Smooth muscle cell (in vitro differentiated cells): ENCODE measurements around the gene UBE2O. TPM values are rescaled to one million over a fixed set of nuclear protein-coding genes. Genes with fewer than 3 reads are reported as not detected.

Source experiments
- DNase-seq: peaks from one replicate; lab custom pipeline; 2025; ENCODE audit not compliant: unreplicated experiment; lab: John Stamatoyannopoulos, UW
- H2AFZ ChIP-seq: fragments of 200-600 bp; sonication (generic); 2 replicates; pipeline ENCODE4 v1.6.0; 2016; ENCODE audit warnings: antibody characterized with exemption, low read depth, mild to moderate bottlenecking
- H3F3A ChIP-seq: fragments of 200-600 bp; sonication (generic); 2 replicates; pipeline ENCODE4 v1.6.0; 2017; ENCODE audit warnings: antibody characterized with exemption, low read depth
- H3K27ac ChIP-seq: fragments of 200-600 bp; sonication (generic); 2 replicates; pipeline ENCODE4 v1.5.1; 2016; ENCODE audit warnings: low read depth, mild to moderate bottlenecking
- H3K27me3 ChIP-seq: fragments of 200-600 bp; sonication (generic); 2 replicates; pipeline ENCODE4 v1.6.1; 2016; ENCODE audit warnings: low read depth, mild to moderate bottlenecking
- H3K36me3 ChIP-seq: fragments of 200-600 bp; sonication (generic); 2 replicates; pipeline ENCODE4 v1.5.1; 2016; ENCODE audit warnings: low read depth
- H3K4me1 ChIP-seq: fragments of 200-600 bp; sonication (generic); 2 replicates; pipeline ENCODE4 v1.5.1; 2016; ENCODE audit warnings: low read depth
- H3K4me2 ChIP-seq: fragments of 200-600 bp; sonication (generic); 2 replicates; pipeline ENCODE4 v1.6.0; 2016; ENCODE audit warnings: mild to moderate bottlenecking
- H3K4me3 ChIP-seq: fragments of 200-600 bp; sonication (generic); 2 replicates; pipeline ENCODE4 v1.5.1; 2016; ENCODE audit warnings: mild to moderate bottlenecking
- H3K79me2 ChIP-seq: fragments of 200-600 bp; sonication (generic); 2 replicates; pipeline ENCODE4 v1.6.0; 2016; ENCODE audit warnings: low read depth, mild to moderate bottlenecking
- H3K9ac ChIP-seq: fragments of 200-600 bp; sonication (generic); 2 replicates; pipeline ENCODE4 v1.6.0; 2016; ENCODE audit warnings: low read depth
- H3K9me3 ChIP-seq: fragments of 200-600 bp; sonication (generic); replicated peaks from 2 replicates; pipeline ENCODE4 v1.5.1; 2016; ENCODE audit warnings: low read depth
- H4K20me1 ChIP-seq: fragments of 200-600 bp; sonication (generic); 2 replicates; pipeline ENCODE4 v1.6.0; 2016; ENCODE audit warnings: low read depth
- CTCF ChIP-seq: fragments of 200-600 bp; sonication (generic); IDR thresholded peaks from 2 replicates; pipeline ENCODE4 v1.5.1; 2017; ENCODE audit warnings: borderline replicate concordance, mild to moderate bottlenecking, antibody characterized with exemption; ENCODE audit not compliant: insufficient read depth, poor library complexity, severe bottlenecking
- WGBS: methylation state at CpG from one replicate; pipeline ENCODE4 v1.1.7; 2016; ENCODE audit warnings: low lambda C conversion rate; 5-methylcytosine and 5-hydroxymethylcytosine counted together
- polyA plus RNA-seq: library from polyadenylated mRNA; unstranded; fragments of >200 nt; fragmentation: Nextera tagmentation; extraction: Ambion mirVana; gene quantifications from 2 replicates; pipeline ENCODE4 v1.2.1, GENCODE V29; 2016
- total RNA-seq: library from RNA; depleted of rRNA; stranded (reverse); fragments of >200 nt; gene quantifications from 2 replicates; pipeline ENCODE4 v1.2.3, GENCODE V29; 2014

Gene UBE2O
- total and polyA plus RNA-seq, 2 experiments from 2014 or later = 10.1 to 12.1 TPM

GRCh38 chr17:76447931-76448652, 4.9 kb downstream of the UBE2O start:
- Histone ChIP-seq H3K4me2 (no peak overlapping the region), H3K4me1 (peaks cover 30% of the 10 kb centered on the region), H3K27ac (no peak overlapping the region), H3F3A (no peaks in the 10 kb centered on the region), H2AFZ (no peak overlapping the region), H3K36me3 (no peaks in the 10 kb centered on the region), H3K9ac (no peak overlapping the region), H4K20me1 (peaks cover 90% of the 10 kb centered on the region), H3K27me3 (no peaks in the 10 kb centered on the region), H3K4me3 (no peak overlapping the region), H3K9me3 (no peaks in the 10 kb centered on the region), H3K79me2 (peaks cover 82% of the 10 kb centered on the region)
- no peak for TF ChIP-seq CTCF
- DNase-seq = no peak
- WGBS = 83% methylated on average over 7 of the region's 7 CpGs

DNA sequence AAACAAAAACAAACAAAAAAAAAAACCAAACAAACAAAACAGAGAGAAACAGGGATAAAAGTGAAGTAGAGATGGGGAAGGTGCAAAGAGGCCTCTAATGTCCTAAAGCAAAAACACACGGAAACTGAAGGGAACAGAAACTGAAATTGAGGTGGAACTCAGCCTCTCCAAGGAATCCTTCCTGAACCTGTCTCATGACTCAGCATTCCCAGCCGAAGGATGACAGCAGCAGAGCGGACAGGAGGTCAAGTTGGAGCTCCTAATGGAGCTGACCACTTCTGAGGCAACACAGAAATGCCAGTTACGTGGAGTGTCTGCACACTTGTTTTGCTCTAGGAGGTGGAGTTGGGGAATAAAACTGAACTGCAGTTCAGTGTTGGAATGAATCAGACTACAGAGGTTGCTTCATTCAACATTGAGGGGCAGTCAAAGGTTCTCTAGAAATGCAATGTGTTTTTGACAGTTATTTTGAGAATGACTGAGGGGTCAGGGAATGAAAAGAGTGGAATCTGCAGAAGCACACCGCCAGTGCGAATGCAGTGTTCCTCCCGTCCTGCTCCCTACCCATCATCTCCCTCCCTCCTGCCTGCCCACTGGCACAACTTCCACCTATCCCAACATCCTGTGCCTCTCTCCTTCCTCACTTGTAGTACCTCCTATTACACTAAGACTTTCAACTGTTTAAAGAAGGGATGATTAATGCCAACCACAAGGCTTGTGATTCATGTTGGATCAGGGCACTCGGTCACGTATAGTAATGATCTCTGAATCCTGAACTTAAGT, 6.3 kb downstream of the UBE2O start:
- no peaks in the 10 kb centered on the region for H3F3A ChIP-seq
- peak overlapping the region; percentile 44 for H3K27ac ChIP-seq
- H3K9me3 ChIP-seq = no peaks in the 10 kb centered on the region
- peaks cover 26% of the 10 kb centered on the region for H3K4me1 ChIP-seq
- H3K27me3 ChIP-seq = no peaks in the 10 kb centered on the region
- H4K20me1 ChIP-seq = peaks cover 100% of the 10 kb centered on the region
- WGBS = 27% methylated on average over 9 of the region's 9 CpGs
- H3K9ac ChIP-seq = no peak overlapping the region
- H3K36me3 ChIP-seq = no peaks in the 10 kb centered on the region
- H3K4me3 ChIP-seq = no peak overlapping the region
- DNase-seq = no peak
- no peak overlapping the region for H2AFZ ChIP-seq
- no peak for TF ChIP-seq CTCF
- peak overlapping the region; percentile 0 for H3K4me2 ChIP-seq
- H3K79me2 ChIP-seq = peaks cover 83% of the 10 kb centered on the region

DNA sequence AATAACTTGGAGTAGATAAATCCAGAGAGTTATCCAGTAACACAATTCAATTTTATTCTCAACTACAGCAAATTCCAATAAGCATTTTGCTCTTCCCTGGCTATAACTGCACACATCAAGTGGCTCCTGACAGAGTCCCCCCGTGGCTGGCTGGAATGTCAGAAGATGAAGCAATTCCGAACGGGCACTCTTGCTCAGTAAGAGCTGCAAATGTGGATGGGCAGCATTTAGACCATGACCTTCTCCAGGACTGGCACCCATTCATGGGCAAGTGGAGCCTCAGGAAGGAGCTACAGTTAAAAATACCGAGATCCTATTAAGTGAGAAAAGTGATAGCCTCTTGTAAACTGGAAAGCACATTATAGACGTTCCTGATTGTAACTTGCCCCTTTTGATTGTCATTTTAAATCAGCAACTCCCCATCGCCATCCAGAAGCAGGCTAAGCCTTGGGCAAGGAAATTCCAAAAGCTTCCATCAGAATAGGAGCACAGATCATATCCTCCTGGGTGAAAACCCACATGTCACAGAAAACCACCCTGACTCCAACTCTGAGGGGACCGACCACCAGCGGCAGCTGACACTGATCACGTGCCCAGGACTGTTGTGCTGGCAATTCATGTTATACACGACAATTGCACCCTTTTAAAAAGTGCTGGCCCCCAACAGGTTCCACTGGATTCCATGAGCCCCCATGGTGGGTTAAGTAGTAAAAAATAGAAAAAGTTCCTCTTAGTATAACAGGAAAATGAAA, 7.1 kb downstream of the UBE2O start:
- no peaks in the 10 kb centered on the region for H3K9me3 ChIP-seq
- H3K4me2 ChIP-seq = peak overlapping the region; percentile 0
- H2AFZ ChIP-seq = no peak overlapping the region
- H3F3A ChIP-seq = no peaks in the 10 kb centered on the region
- H3K36me3 ChIP-seq = no peaks in the 10 kb centered on the region
- H3K27me3 ChIP-seq = no peaks in the 10 kb centered on the region
- no peak for TF ChIP-seq CTCF
- peak overlapping the region; percentile 44 for H3K27ac ChIP-seq
- no peak for DNase-seq
- peaks cover 83% of the 10 kb centered on the region for H3K79me2 ChIP-seq
- no peak overlapping the region for H3K4me3 ChIP-seq
- H3K9ac ChIP-seq = no peak overlapping the region
- 40% methylated on average over 10 of the region's 10 CpGs for WGBS
- peaks cover 100% of the 10 kb centered on the region for H4K20me1 ChIP-seq
- peaks cover 19% of the 10 kb centered on the region for H3K4me1 ChIP-seq
